Prostate gland (tissue), 2 donors: ENCODE measurements around the gene NAT14. TPM values are rescaled to one million over a fixed set of nuclear protein-coding genes. Genes with fewer than 3 reads are reported as not detected.
"Not testable (repeated sequence)": the region's sequence is repeated elsewhere in the genome, so short reads cannot be mapped to it uniquely, and the experiment has no call there.

Experiments used
- DNase-seq: peaks from one replicate; pipeline ENCODE4 v3.0.0-alpha.2; 2019; ENCODE audit warnings: low spot score
- H3K27ac ChIP-seq, 2 donors: fragments of 200-600 bp; sonication (generic); 2 replicates each; pipeline ENCODE4 v1.5.1; 2017 to 2019
- H3K27me3 ChIP-seq: fragments of 200-600 bp; sonication (generic); replicated peaks from 2 replicates; pipeline ENCODE4 v1.5.1; 2019; ENCODE audit not compliant: insufficient read depth
- H3K36me3 ChIP-seq, 2 donors: fragments of 200-600 bp; sonication (generic); 1 replicate in 1 of 2; 2 replicates in 1 of 2; pipeline versions ENCODE4 v1.5.1 to v1.8.1; 2017 to 2019
- H3K4me1 ChIP-seq: fragments of 200-600 bp; sonication (generic); replicated peaks from 2 replicates; pipeline ENCODE4 v1.5.1; 2019
- H3K4me3 ChIP-seq, 2 donors: fragments of 200-600 bp; sonication (generic); 2 replicates each; pipeline ENCODE4 v1.5.1; 2017 to 2019
- H3K9me3 ChIP-seq: fragments of 200-600 bp; sonication (generic); 2 replicates; pipeline ENCODE4 v1.5.1; 2017
- CTCF ChIP-seq, 4 experiments: fragments of 200-600 bp in 2 of 4; fragments of 450-650 bp in 2 of 4; sonication (generic) in 2 of 4; IDR thresholded peaks; 1 replicate in 3 of 4; 2 replicates in 1 of 4; pipeline ENCODE4 v1.5.1; 2016 to 2019; ENCODE audit warnings: antibody characterized with exemption in 4 of 4, mild to moderate bottlenecking in 2 of 4, moderate library complexity in 2 of 4
- POLR2A ChIP-seq: fragments of 450-650 bp; IDR thresholded peaks from one replicate; pipeline ENCODE4 v1.6.1; 2016; ENCODE audit warnings: antibody characterized with exemption, mild to moderate bottlenecking
- POLR2AphosphoS5 ChIP-seq: sonication (generic); formaldehyde crosslinking; IDR thresholded peaks from one replicate; pipeline ENCODE4 v1.6.1; 2017; ENCODE audit warnings: antibody characterized with exemption
- WGBS: methylation state at CpG from one replicate; pipeline ENCODE4 v1.1.5; 2018; 5-methylcytosine and 5-hydroxymethylcytosine counted together
- intact Hi-C: fragments of 100-400 bp; cut with DNase I; formaldehyde crosslinking; loops from one replicate; pipeline ENCODE4 v1.14.2; 2022
- total RNA-seq, 2 donors: library from RNA; depleted of rRNA; stranded (reverse); fragments of >200 nt; gene quantifications; one replicate each; pipeline ENCODE4 v1.1.0, GENCODE V29; 2016

NAT14 gene
- total RNA-seq, 2 donors from 2014 or later, result 10.8 to 19.8 TPM

GRCh38 chr19:55494172-55494761 lies 9.3 kb downstream of the NAT14 start:
- peak overlapping the region; percentile 14 to 18 for H3K27ac ChIP-seq
- intact Hi-C loops, result no loop called here
- WGBS, result 58% methylated on average over 22 of the region's 22 CpGs
- H3K9me3 ChIP-seq, result no peaks in the 10 kb centered on the region
- H3K27me3 ChIP-seq, result no peaks in the 10 kb centered on the region
- no peaks in the 10 kb centered on the region for H3K4me1 ChIP-seq
- H3K36me3 ChIP-seq, result no peaks in the 10 kb centered on the region
- DNase-seq, result no peak
- H3K4me3 ChIP-seq, result no peak overlapping the region
- TF ChIP-seq POLR2A, result no peak
- no peak for TF ChIP-seq POLR2AphosphoS5
- no peak for TF ChIP-seq CTCF (IDR thresholded peaks at IDR 0.05)

- no peaks in the 10 kb centered on the region for H3K27me3 ChIP-seq
- TF ChIP-seq POLR2A, result no peak
- TF ChIP-seq CTCF (IDR thresholded peaks at IDR 0.05), result no peak
- no peak for TF ChIP-seq POLR2AphosphoS5
- no peak overlapping the region for H3K27ac ChIP-seq
- no peak for DNase-seq
- whole genome bisulfite sequencing, result 78% methylated on average over 11 of the region's 11 CpGs
- no peaks in the 10 kb centered on the region for H3K4me1 ChIP-seq
- H3K9me3 ChIP-seq, result no peaks in the 10 kb centered on the region
- intact Hi-C loops, result no loop called here
- no peak overlapping the region for H3K4me3 ChIP-seq
- H3K36me3 ChIP-seq, result no peaks in the 10 kb centered on the region
These were observed 10.8 kb downstream of the NAT14 start for GRCh38 chr19:55495646-55496349.

- H3K27ac ChIP-seq, H3K36me3 ChIP-seq, DNase-seq, H3K4me3 ChIP-seq, H3K4me1 ChIP-seq, intact Hi-C loops, H3K27me3 ChIP-seq, H3K9me3 ChIP-seq: not testable (repeated sequence)
- WGBS, result 85% methylated on average over 10 of the region's 10 CpGs
These were observed 11.8 kb downstream of the NAT14 start for GRCh38 chr19:55496820-55497219.

- 85% methylated on average over 13 of the region's 13 CpGs for WGBS
- no peaks in the 10 kb centered on the region for H3K27me3 ChIP-seq
- intact Hi-C loops, result no loop called here
- no peak overlapping the region for H3K4me3 ChIP-seq
- DNase-seq, result no peak
- H3K27ac ChIP-seq, result no peak overlapping the region
- TF ChIP-seq CTCF (IDR thresholded peaks at IDR 0.05) (no peak), POLR2A (no peak), POLR2AphosphoS5 (no peak)
- no peaks in the 10 kb centered on the region for H3K36me3 ChIP-seq
- no peaks in the 10 kb centered on the region for H3K9me3 ChIP-seq
- H3K4me1 ChIP-seq, result no peaks in the 10 kb centered on the region
These were observed 12.8 kb downstream of the NAT14 start for GRCh38 chr19:55497763-55498162.

- Histone ChIP-seq H3K4me1 (no peaks in the 10 kb centered on the region), H3K36me3 (no peaks in the 10 kb centered on the region), H3K4me3 (no peak overlapping the region), H3K27ac (no peak overlapping the region), H3K27me3 (no peaks in the 10 kb centered on the region), H3K9me3 (no peaks in the 10 kb centered on the region)
- 22% methylated on average over 2 of the region's 2 CpGs for WGBS
- TF ChIP-seq CTCF (IDR thresholded peaks at IDR 0.05), result no peak
- TF ChIP-seq POLR2A, result no peak
- no peak for TF ChIP-seq POLR2AphosphoS5
- DNase-seq, result no peak
- intact Hi-C loops, result no loop called here
These were observed 13.4 kb downstream of the NAT14 start for GRCh38 chr19:55498246-55498840.
